Stomach (tissue), 9 donors: ENCODE measurements around the gene MREG. TPM values are rescaled to one million over a fixed set of nuclear protein-coding genes. Genes with fewer than 3 reads are reported as not detected.

Source experiments
- DNase-seq, 2 donors: peaks; one replicate each; pipeline versions ENCODE4 v3.0.0 to v3.0.0-alpha.2; 2013 to 2019
- H3K27ac ChIP-seq, 5 donors: fragments of 200-600 bp in 4 of 5; sonication (generic) in 4 of 5; one replicate each; pipeline ENCODE4 v1.5.1; 2013 to 2019; ENCODE audit warnings: mild to moderate bottlenecking in 1 of 5, moderate library complexity in 1 of 5
- H3K27me3 ChIP-seq, 3 donors: fragments of 200-600 bp; sonication (generic); one replicate each; pipeline ENCODE4 v1.5.1; 2017 to 2019; ENCODE audit warnings: mixed run types in 1 of 3
- H3K36me3 ChIP-seq, 4 donors: fragments of 200-600 bp; sonication (generic); 1 replicate in 3 of 4; 2 replicates in 1 of 4; pipeline ENCODE4 v1.5.1; 2016 to 2019
- H3K4me1 ChIP-seq, 4 donors: fragments of 200-600 bp; sonication (generic); one replicate each; pipeline ENCODE4 v1.5.1; 2016 to 2019
- H3K4me3 ChIP-seq, 4 donors: fragments of 200-600 bp; sonication (generic) in 3 of 4; one replicate each; pipeline ENCODE4 v1.5.1; 2016 to 2019; ENCODE audit warnings: mild to moderate bottlenecking in 1 of 4
- H3K9me3 ChIP-seq, 4 donors: fragments of 200-600 bp; sonication (generic); one replicate each; pipeline ENCODE4 v1.5.1; 2016 to 2019
- CTCF ChIP-seq, 7 experiments: fragments of 450-650 bp in 4 of 7; fragments of 200-600 bp in 3 of 7; sonication (generic) in 3 of 7; IDR thresholded peaks; one replicate each; pipeline ENCODE4 v1.5.1; 2016 to 2019; ENCODE audit warnings: antibody characterized with exemption in 7 of 7, control low read depth in 2 of 7, mild to moderate bottlenecking in 1 of 7
- EP300 ChIP-seq: sonication (generic); formaldehyde crosslinking; IDR thresholded peaks from one replicate; pipeline ENCODE4 v1.6.1; 2017; ENCODE audit warnings: antibody characterized with exemption
- POLR2A ChIP-seq, 4 donors: fragments of 450-650 bp; IDR thresholded peaks; one replicate each; pipeline ENCODE4 v1.6.1; 2016; ENCODE audit warnings: antibody characterized with exemption in 4 of 4, control low read depth in 2 of 4, mild to moderate bottlenecking in 1 of 4, moderate library complexity in 1 of 4
- POLR2AphosphoS5 ChIP-seq, 3 donors: sonication (generic); formaldehyde crosslinking; IDR thresholded peaks; one replicate each; pipeline ENCODE4 v1.6.1; 2016; ENCODE audit warnings: antibody characterized with exemption in 3 of 3
- WGBS, 5 donors: extraction: QIAGEN DNeasy Blood & Tissue Kit in 3 of 5; methylation state at CpG; one replicate each; pipeline versions ENCODE4 v1.1.5 to v1.1.7; 2013 to 2018; 5-methylcytosine and 5-hydroxymethylcytosine counted together
- intact Hi-C: fragments of 100-400 bp; cut with DNase I; formaldehyde crosslinking; loops from one replicate; pipeline ENCODE4 v1.15.1; 2023; ENCODE audit warnings: low total_unique reads
- polyA plus RNA-seq, 3 donors: library from polyadenylated mRNA; stranded (reverse); fragments of 200-250 nt; gene quantifications; one replicate each; pipeline ENCODE4 v1.2.3, GENCODE V29; 2013
- total RNA-seq, 5 donors: library from RNA; depleted of rRNA; stranded (reverse); fragments of >200 nt; gene quantifications; one replicate each; pipeline versions ENCODE4 v1.1.0 to v1.2.3, GENCODE V29; 2014 to 2016
- donor health status: healthy with polysubstance abuse.
- donor health status: Bipolar disorder and iron deficiency.
- donor health status: healthy.

Gene MREG
- total and polyA plus RNA-seq, 8 donors, result 2.2 to 21.7 (median 4.6) TPM

- no peaks in the 10 kb centered on the region for H3K4me1 ChIP-seq
- TF ChIP-seq POLR2A (IDR thresholded peaks at IDR 0.05) (no peak), EP300 (no peak), CTCF (IDR thresholded peaks at IDR 0.05) (no peak), POLR2AphosphoS5 (IDR thresholded peaks at IDR 0.05) (no peak)
- no peak overlapping the region for H3K27ac ChIP-seq
- peaks cover 0 to 15% (median 10%) of the 10 kb centered on the region in 4 donors for H3K36me3 ChIP-seq
- WGBS, 5 donors, result 88 to 94% (median 93%) methylated on average over 7 of the region's 7 CpGs
- no peak overlapping the region for H3K4me3 ChIP-seq
- H3K9me3 ChIP-seq, result no peaks in the 10 kb centered on the region
- intact Hi-C loops, result no loop called here
- DNase-seq, result no peak
- no peaks in the 10 kb centered on the region for H3K27me3 ChIP-seq
Measured at GRCh38 chr2:216029416-216030129, 16.2 kb upstream of the MREG start.

GRCh38 chr2:216024779-216025336 is 11.5 kb upstream of the MREG start:
- Histone ChIP-seq H3K36me3 (peaks cover 0 to 11% (median 9%) of the 10 kb centered on the region in 4 donors), H3K9me3 (no peaks in the 10 kb centered on the region), H3K27ac (no peak overlapping the region), H3K4me3 (no peak overlapping the region), H3K27me3 (no peaks in the 10 kb centered on the region), H3K4me1 (no peaks in the 10 kb centered on the region)
- intact Hi-C loops, result no loop called here
- TF ChIP-seq EP300, result no peak
- TF ChIP-seq CTCF (IDR thresholded peaks at IDR 0.05), result no peak
- TF ChIP-seq POLR2AphosphoS5 (IDR thresholded peaks at IDR 0.05), result no peak
- TF ChIP-seq POLR2A (IDR thresholded peaks at IDR 0.05), result no peak
- DNase-seq, result no peak
- 90 to 96% (median 92%) methylated on average over 7 of the region's 7 CpGs for whole genome bisulfite sequencing, 5 donors

- Histone ChIP-seq H3K4me3 (no peak overlapping the region), H3K9me3 (no peaks in the 10 kb centered on the region), H3K36me3 (no peaks in the 10 kb centered on the region), H3K27ac (no peak overlapping the region), H3K27me3 (no peaks in the 10 kb centered on the region), H3K4me1 (no peaks in the 10 kb centered on the region)
- peak; percentile 54 to 74 for DNase-seq
- whole genome bisulfite sequencing, 5 donors, result 16 to 30% (median 23%) methylated on average over 3 of the region's 3 CpGs
- no peak for TF ChIP-seq EP300
- peak in 5 of 7 experiments; percentile 21 to 49 (median 43) for TF ChIP-seq CTCF (IDR thresholded peaks at IDR 0.05)
- intact Hi-C loops, result no loop called here
Measured at GRCh38 chr2:216023055-216023648, 9.8 kb upstream of the MREG start.

GRCh38 chr2:216021768-216022565 is 8.6 kb upstream of the MREG start:
- no peak overlapping the region for H3K27ac ChIP-seq
- no peak overlapping the region for H3K4me3 ChIP-seq
- no peak for DNase-seq
- H3K4me1 ChIP-seq, result no peaks in the 10 kb centered on the region
- no peak for TF ChIP-seq POLR2AphosphoS5 (IDR thresholded peaks at IDR 0.05)
- no peaks in the 10 kb centered on the region for H3K27me3 ChIP-seq
- WGBS, 5 donors, result 79 to 86% (median 81%) methylated on average over 7 of the region's 7 CpGs
- H3K9me3 ChIP-seq, result no peaks in the 10 kb centered on the region
- intact Hi-C loops, result no loop called here
- H3K36me3 ChIP-seq, result no peaks in the 10 kb centered on the region
